GM12878 (cell line): ENCODE data around the gene SLMAP. TPM values are rescaled to one million over a fixed set of nuclear protein-coding genes. Genes with fewer than 3 reads are reported as not detected.

ENCODE experiments used
- ATAC-seq: fragments of 200-7000 bp; cut with Tn5 transposase; 3 replicates; pipeline ENCODE4 v1.9.1; 2020; ENCODE audit warnings: mild to moderate bottlenecking, moderate library complexity
- BruUV-seq: library from RNA; stranded (reverse); fragments of 400-500 nt; replicated peaks from 2 replicates; lab custom pipeline; 2021; lab: Mats Ljungman, UMichigan
- CTCF ChIA-PET: fragments of 300-600 bp; sonication (Branson Sonifier 250); formaldehyde crosslinking; extraction: SDS; loops from one replicate; lab custom pipeline; 2021; ENCODE audit warnings: inconsistent platforms; lab: Yijun Ruan, JAX
- POLR2A ChIA-PET: fragments of 350-600 bp; formaldehyde crosslinking; extraction: SDS; loops from one replicate; lab custom pipeline; 2021; ENCODE audit warnings: inconsistent platforms; lab: Charles Lee
- RAD21 ChIA-PET: fragments of 300-600 bp; sonication (Branson Sonifier 250); formaldehyde crosslinking; loops from one replicate; lab custom pipeline; 2023; ENCODE audit warnings: antibody characterized with exemption; ENCODE audit not compliant: unreplicated experiment; lab: Charles Lee
- SMC1A ChIA-PET: fragments of 300-600 bp; sonication (Branson Sonifier 250); formaldehyde crosslinking; loops from one replicate; lab custom pipeline; 2023; ENCODE audit not compliant: unreplicated experiment, uncharacterized antibody; lab: Charles Lee
- DNase-seq: peaks from one replicate; pipeline ENCODE4 v3.0.0-alpha.2; 2011; ENCODE audit warnings: low read depth, low spot score
- FAIRE-seq: peaks from 3 replicates; lab custom pipeline; 2011; peaks lifted over from hg19 to GRCh38; lab: Jason Lieb, UNC
- H2AFZ ChIP-seq: 2 replicates; pipeline ENCODE4 v1.6.0; 2011; ENCODE audit warnings: low read depth, low read length, control low read depth; ENCODE audit not compliant: control insufficient read depth
- H3K27ac ChIP-seq: 2 replicates; pipeline ENCODE4 v1.5.1; 2011; ENCODE audit warnings: control low read depth; ENCODE audit not compliant: control insufficient read depth, insufficient read depth
- H3K27me3 ChIP-seq, 2 experiments: replicated peaks in 1 of 2; 2 replicates each; pipeline versions ENCODE4 v1.6.0 to v1.6.1; 2011; ENCODE audit warnings: low read length in 1 of 2; ENCODE audit not compliant: control insufficient read depth in 2 of 2, insufficient read depth in 2 of 2
- H3K36me3 ChIP-seq, 2 experiments: 2 replicates each; pipeline ENCODE4 v1.5.1; 2011; ENCODE audit warnings: low read length in 1 of 2; ENCODE audit not compliant: control insufficient read depth in 2 of 2, insufficient read depth in 2 of 2
- H3K4me1 ChIP-seq: 2 replicates; pipeline ENCODE4 v1.6.1; 2011; ENCODE audit warnings: mild to moderate bottlenecking, low read length, moderate library complexity, mixed read lengths; ENCODE audit not compliant: control insufficient read depth, insufficient read depth
- H3K4me2 ChIP-seq: 2 replicates; pipeline ENCODE4 v1.6.0; 2011; ENCODE audit warnings: control low read depth; ENCODE audit not compliant: control insufficient read depth, insufficient read depth
- H3K4me3 ChIP-seq: fragments of 200-600 bp; sonication (generic); 2 replicates; pipeline ENCODE4 v1.5.1; 2016
- H3K79me2 ChIP-seq: 2 replicates; pipeline ENCODE4 v1.6.0; 2011; ENCODE audit warnings: low read length; ENCODE audit not compliant: control insufficient read depth, insufficient read depth
- H3K9ac ChIP-seq: 2 replicates; pipeline ENCODE4 v1.8.0; 2011; ENCODE audit warnings: low read length, control low read depth, mixed read lengths; ENCODE audit not compliant: control insufficient read depth, insufficient read depth
- H3K9me3 ChIP-seq: replicated peaks from 3 replicates; pipeline ENCODE4 v1.5.1; 2011; ENCODE audit warnings: mild to moderate bottlenecking, low read length; ENCODE audit not compliant: control insufficient read depth, insufficient read depth
- H4K20me1 ChIP-seq: 2 replicates; pipeline ENCODE4 v1.6.0; 2011; ENCODE audit not compliant: control insufficient read depth, insufficient read depth
- MYC ChIP-seq: IDR thresholded peaks from 2 replicates; pipeline ENCODE4 v1.6.1; 2011; ENCODE audit warnings: mild to moderate bottlenecking, low read length, moderate library complexity, inconsistent platforms; ENCODE audit not compliant: insufficient read depth, insufficient replicate concordance, insufficient read length, severe bottlenecking
- PAX8 ChIP-seq: fragments of 450-650 bp; IDR thresholded peaks from 2 replicates; pipeline ENCODE4 v1.6.1; 2017; ENCODE audit warnings: mild to moderate bottlenecking, moderate library complexity
- POLR2AphosphoS2 ChIP-seq: IDR thresholded peaks from 2 replicates; pipeline ENCODE4 v1.6.1; 2011; ENCODE audit warnings: low read depth, mild to moderate bottlenecking, low read length, improper control_type of control experiment, moderate library complexity
- POU2F2 ChIP-seq: IDR thresholded peaks from 3 replicates; pipeline ENCODE4 v1.6.1; 2011; ENCODE audit warnings: low read depth, mild to moderate bottlenecking, low read length, borderline replicate concordance
- RAD21 ChIP-seq: IDR thresholded peaks from 2 replicates; pipeline ENCODE4 v1.6.1; 2011; ENCODE audit warnings: mild to moderate bottlenecking, low read depth, low read length, moderate library complexity; ENCODE audit not compliant: insufficient read depth
- RAD51 ChIP-seq: fragments of 450-650 bp; IDR thresholded peaks from 2 replicates; pipeline ENCODE4 v1.6.1; 2016; ENCODE audit warnings: moderate library complexity, mild to moderate bottlenecking, inconsistent platforms
- SMARCA5 ChIP-seq: fragments of 450-650 bp; IDR thresholded peaks from 2 replicates; pipeline ENCODE4 v1.6.1; 2017; ENCODE audit warnings: mild to moderate bottlenecking
- SREBF2 ChIP-seq: IDR thresholded peaks from 2 replicates; pipeline ENCODE4 v1.6.1; 2012; ENCODE audit warnings: mild to moderate bottlenecking, low read length
- TARDBP ChIP-seq: IDR thresholded peaks from 2 replicates; pipeline ENCODE4 v1.6.1; 2016; ENCODE audit warnings: borderline replicate concordance
- ZNF384 ChIP-seq: IDR thresholded peaks from 2 replicates; pipeline ENCODE4 v1.6.1; 2012; ENCODE audit warnings: low read depth, mild to moderate bottlenecking, low read length, improper control_type of control experiment, borderline replicate concordance
- WGBS: methylation state at CpG from one replicate; pipeline ENCODE4 v1.1.6; 2016; ENCODE audit warnings: low lambda C conversion rate; ENCODE audit not compliant: insufficient replicate concordance, insufficient coverage; ENCODE audit errors: missing lambda C conversion rate; 5-methylcytosine and 5-hydroxymethylcytosine counted together
- in situ Hi-C: fragments of 300-500 bp; cut with MboI; formaldehyde crosslinking; loops from 9 replicates; pipeline ENCODE4 v1.14.3; 2018; ENCODE audit warnings: mixed read lengths
- intact Hi-C: fragments of 100-400 bp; cut with micrococcal nuclease; formaldehyde crosslinking; loops from one replicate; pipeline ENCODE4 v1.14.2; 2022; ENCODE audit not compliant: unreplicated experiment
- polyA plus RNA-seq, 11 experiments: library from polyadenylated mRNA; depleted of rRNA in 4 of 11; unstranded in 6 of 11; stranded (reverse) in 5 of 11; fragments of >200 nt; fragmentation: Nextera tagmentation in 4 of 11; fragmentation: Illumina TruSeq in 1 of 11; extraction: Ambion mirVana in 4 of 11; extraction: Trizol in 1 of 11; gene quantifications; 1 replicate in 1 of 11; 2 replicates in 10 of 11; pipeline versions ENCODE4 v1.2.1 to v1.2.3, GENCODE V29; 2011 to 2016; ENCODE audit warnings: inconsistent platforms in 2 of 11, missing spikeins in 2 of 11, low read depth in 1 of 11
- total RNA-seq, 4 experiments: library from RNA; depleted of rRNA in 3 of 4; stranded (reverse); fragments of >200 nt in 3 of 4; fragmentation: Illumina TruSeq in 1 of 4; extraction: Trizol in 1 of 4; gene quantifications; 2 replicates each; pipeline versions ENCODE4 v1.2.1 to v1.2.3, GENCODE V29; 2013 to 2021
- TF ChIP-seq, protein P1 (sequence below): fragments of 450-650 bp; IDR thresholded peaks from 2 replicates; pipeline ENCODE4 v1.6.1; 2017; ENCODE audit warnings: antibody characterized with exemption, mild to moderate bottlenecking, moderate library complexity
- TF ChIP-seq, protein P2 (sequence below): fragments of 450-650 bp; IDR thresholded peaks from 2 replicates; pipeline ENCODE4 v1.6.1; 2016; ENCODE audit warnings: mild to moderate bottlenecking
- TF ChIP-seq, protein P3 (sequence below): fragments of 450-650 bp; IDR thresholded peaks from 2 replicates; pipeline ENCODE4 v1.6.1; 2014; ENCODE audit warnings: mild to moderate bottlenecking
- TF ChIP-seq, protein P4 (sequence below): fragments of 450-650 bp; formaldehyde crosslinking; IDR thresholded peaks from 2 replicates; pipeline ENCODE4 v1.4.0; 2022; ENCODE audit warnings: mild to moderate bottlenecking, moderate library complexity

Gene SLMAP
- total and polyA plus RNA-seq, 10 of the 15 experiments (the other 5 are each of a cell fraction or from before 2014, with no cell fraction given), result 8.3 to 43.8 (median 26.4) TPM

DNA sequence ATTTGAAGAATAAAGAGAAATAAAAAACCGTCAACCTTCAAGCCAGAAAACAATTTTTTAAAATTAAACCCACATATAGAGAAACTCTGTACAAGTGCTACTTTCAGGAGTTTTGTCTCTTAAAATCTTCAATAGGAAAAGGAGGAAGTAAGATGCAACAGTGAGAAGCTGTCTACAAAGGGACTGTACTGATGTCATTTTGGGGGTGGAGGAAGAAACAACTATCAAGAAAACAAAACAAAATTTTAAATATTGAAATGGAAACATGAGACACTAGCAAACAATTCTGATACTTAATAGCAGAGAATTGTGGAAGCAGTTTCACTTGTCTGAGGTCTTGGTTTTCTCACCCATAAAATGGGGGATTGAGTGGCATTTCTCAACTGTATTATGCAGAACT is 84.4 kb downstream of the SLMAP start:
- in situ Hi-C loops, result no loop called here
- DNase-seq (no peak), ATAC-seq (peak; percentile 86), FAIRE-seq (peak; percentile 80)
- ChIA-PET RAD21 (interaction anchor here (1.1 to 1.6 kb wide), 3 partner anchors 16 to 82 kb away, joined by 3 to 5 read pairs (median 4); no protein-coding TSS in a partner anchor), SMC1A (interaction anchor here (0.8 to 2.1 kb wide), 8 partner anchors 8 to 443 kb away, joined by 3 to 8 read pairs (median 3); no protein-coding TSS in a partner anchor), POLR2A (no interaction called here), CTCF (interaction anchor here (0.9 to 2.8 kb wide), 4 partner anchors 8 to 15 kb away, joined by 3 to 8 read pairs (median 4); no protein-coding TSS in a partner anchor)
- peak overlapping the region; percentile 14; the same call in 1 of the 2 replicates for H3K27ac ChIP-seq
- H3K79me2 ChIP-seq, result no peaks in the 10 kb centered on the region; the same call in 1 of the 2 replicates
- H4K20me1 ChIP-seq, result no peaks in the 10 kb centered on the region
- no peaks in the 10 kb centered on the region for H3K9me3 ChIP-seq
- peaks cover 6% of the 10 kb centered on the region; the same call in 1 of the 2 replicates for H3K4me1 ChIP-seq
- no peak overlapping the region for H3K9ac ChIP-seq
- H3K4me3 ChIP-seq, result no peak overlapping the region
- WGBS, result 94% methylated on average over 1 of the region's 1 CpG
- H3K27me3 ChIP-seq, result no peaks in the 10 kb centered on the region
- intact Hi-C loops, result no loop called here
- no peak overlapping the region; the same call in 1 of the 2 replicates for H3K4me2 ChIP-seq
- H2AFZ ChIP-seq, result no peak overlapping the region
- H3K36me3 ChIP-seq, result no peaks in the 10 kb centered on the region; a peak in 1 of 4 replicates
- BruUV-seq, result no TSS peak
- TF ChIP-seq, protein P1, sequence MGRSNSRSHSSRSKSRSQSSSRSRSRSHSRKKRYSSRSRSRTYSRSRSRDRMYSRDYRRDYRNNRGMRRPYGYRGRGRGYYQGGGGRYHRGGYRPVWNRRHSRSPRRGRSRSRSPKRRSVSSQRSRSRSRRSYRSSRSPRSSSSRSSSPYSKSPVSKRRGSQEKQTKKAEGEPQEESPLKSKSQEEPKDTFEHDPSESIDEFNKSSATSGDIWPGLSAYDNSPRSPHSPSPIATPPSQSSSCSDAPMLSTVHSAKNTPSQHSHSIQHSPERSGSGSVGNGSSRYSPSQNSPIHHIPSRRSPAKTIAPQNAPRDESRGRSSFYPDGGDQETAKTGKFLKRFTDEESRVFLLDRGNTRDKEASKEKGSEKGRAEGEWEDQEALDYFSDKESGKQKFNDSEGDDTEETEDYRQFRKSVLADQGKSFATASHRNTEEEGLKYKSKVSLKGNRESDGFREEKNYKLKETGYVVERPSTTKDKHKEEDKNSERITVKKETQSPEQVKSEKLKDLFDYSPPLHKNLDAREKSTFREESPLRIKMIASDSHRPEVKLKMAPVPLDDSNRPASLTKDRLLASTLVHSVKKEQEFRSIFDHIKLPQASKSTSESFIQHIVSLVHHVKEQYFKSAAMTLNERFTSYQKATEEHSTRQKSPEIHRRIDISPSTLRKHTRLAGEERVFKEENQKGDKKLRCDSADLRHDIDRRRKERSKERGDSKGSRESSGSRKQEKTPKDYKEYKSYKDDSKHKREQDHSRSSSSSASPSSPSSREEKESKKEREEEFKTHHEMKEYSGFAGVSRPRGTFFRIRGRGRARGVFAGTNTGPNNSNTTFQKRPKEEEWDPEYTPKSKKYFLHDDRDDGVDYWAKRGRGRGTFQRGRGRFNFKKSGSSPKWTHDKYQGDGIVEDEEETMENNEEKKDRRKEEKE, result no peak
- TF ChIP-seq, protein P2, sequence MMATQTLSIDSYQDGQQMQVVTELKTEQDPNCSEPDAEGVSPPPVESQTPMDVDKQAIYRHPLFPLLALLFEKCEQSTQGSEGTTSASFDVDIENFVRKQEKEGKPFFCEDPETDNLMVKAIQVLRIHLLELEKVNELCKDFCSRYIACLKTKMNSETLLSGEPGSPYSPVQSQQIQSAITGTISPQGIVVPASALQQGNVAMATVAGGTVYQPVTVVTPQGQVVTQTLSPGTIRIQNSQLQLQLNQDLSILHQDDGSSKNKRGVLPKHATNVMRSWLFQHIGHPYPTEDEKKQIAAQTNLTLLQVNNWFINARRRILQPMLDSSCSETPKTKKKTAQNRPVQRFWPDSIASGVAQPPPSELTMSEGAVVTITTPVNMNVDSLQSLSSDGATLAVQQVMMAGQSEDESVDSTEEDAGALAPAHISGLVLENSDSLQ, result peak; percentile 46; the same call in 1 of the 2 replicates
- TF ChIP-seq RAD51 (no peak), ZNF384 (no peak), TARDBP (no peak), SMARCA5 (peak; percentile 40; the same call in 1 of the 2 replicates), PAX8 (peak; percentile 59; the same call in 1 of the 2 replicates), POLR2AphosphoS2 (no peak), MYC (no peak), SREBF2 (no peak), RAD21 (no peak), POU2F2 (no peak)
- TF ChIP-seq, protein P3, sequence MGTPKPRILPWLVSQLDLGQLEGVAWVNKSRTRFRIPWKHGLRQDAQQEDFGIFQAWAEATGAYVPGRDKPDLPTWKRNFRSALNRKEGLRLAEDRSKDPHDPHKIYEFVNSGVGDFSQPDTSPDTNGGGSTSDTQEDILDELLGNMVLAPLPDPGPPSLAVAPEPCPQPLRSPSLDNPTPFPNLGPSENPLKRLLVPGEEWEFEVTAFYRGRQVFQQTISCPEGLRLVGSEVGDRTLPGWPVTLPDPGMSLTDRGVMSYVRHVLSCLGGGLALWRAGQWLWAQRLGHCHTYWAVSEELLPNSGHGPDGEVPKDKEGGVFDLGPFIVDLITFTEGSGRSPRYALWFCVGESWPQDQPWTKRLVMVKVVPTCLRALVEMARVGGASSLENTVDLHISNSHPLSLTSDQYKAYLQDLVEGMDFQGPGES, result no peak
- TF ChIP-seq, protein P4, sequence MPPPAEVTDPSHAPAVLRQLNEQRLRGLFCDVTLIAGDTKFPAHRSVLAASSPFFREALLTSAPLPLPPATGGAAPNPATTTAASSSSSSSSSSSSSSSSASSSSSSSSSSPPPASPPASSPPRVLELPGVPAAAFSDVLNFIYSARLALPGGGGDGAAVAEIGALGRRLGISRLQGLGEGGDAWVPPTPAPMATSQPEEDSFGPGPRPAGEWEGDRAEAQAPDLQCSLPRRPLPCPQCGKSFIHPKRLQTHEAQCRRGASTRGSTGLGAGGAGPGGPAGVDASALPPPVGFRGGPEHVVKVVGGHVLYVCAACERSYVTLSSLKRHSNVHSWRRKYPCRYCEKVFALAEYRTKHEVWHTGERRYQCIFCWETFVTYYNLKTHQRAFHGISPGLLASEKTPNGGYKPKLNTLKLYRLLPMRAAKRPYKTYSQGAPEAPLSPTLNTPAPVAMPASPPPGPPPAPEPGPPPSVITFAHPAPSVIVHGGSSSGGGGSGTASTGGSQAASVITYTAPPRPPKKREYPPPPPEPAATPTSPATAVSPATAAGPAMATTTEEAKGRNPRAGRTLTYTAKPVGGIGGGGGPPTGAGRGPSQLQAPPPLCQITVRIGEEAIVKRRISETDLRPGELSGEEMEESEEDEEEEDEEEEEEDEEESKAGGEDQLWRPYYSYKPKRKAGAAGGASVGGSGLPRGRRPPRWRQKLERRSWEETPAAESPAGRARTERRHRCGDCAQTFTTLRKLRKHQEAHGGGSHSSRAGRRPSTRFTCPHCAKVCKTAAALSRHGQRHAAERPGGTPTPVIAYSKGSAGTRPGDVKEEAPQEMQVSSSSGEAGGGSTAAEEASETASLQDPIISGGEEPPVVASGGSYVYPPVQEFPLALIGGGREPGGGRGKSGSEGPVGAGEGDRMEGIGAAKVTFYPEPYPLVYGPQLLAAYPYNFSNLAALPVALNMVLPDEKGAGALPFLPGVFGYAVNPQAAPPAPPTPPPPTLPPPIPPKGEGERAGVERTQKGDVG (CRISPR knock-in tag), result no peak
